ENCODE results near the gene FANCD2. TPM values are rescaled to one million over a fixed set of nuclear protein-coding genes. Genes with fewer than 3 reads are reported as not detected.
A peak's percentile ranks its signal among the peaks of the same experiment; 100 is the strongest.

FANCD2 gene
- polyA plus RNA-seq, 3 donors: 1.3 to 11.6 (median 2.4) TPM

GRCh38 chr3:10116928-10117327 is 90.7 kb downstream of the FANCD2 start:
- H3K27ac ChIP-seq (ENCODE audit: low read depth in 1 of 2, low read length in 2 of 2): peak overlapping the region in 1 of 2 donors; percentile 96
- peaks cover 21% of the 10 kb centered on the region for H3K4me1 Mint-ChIP-seq

GRCh38 chr3:10119376-10119775 is 93.1 kb downstream of the FANCD2 start:
- peaks cover 31 to 52% of the 10 kb centered on the region in 2 donors for H3K36me3 Mint-ChIP-seq
- Histone ChIP-seq H4K20me1 (ENCODE audit: insufficient read depth, low read length) (peaks cover 63% of the 10 kb centered on the region), H3K9ac (ENCODE audit: insufficient read depth, low read length, poor library complexity, severe bottlenecking) (no peak overlapping the region), H3K79me2 (ENCODE audit: insufficient read depth, low read length) (peaks cover 81% of the 10 kb centered on the region), H2AFZ (ENCODE audit: insufficient read depth, low read depth, low read length, poor library complexity, severe bottlenecking) (no peak overlapping the region), H3K36me3 (replicated peaks in 1 of 2; ENCODE audit: control insufficient read depth in 1 of 2, insufficient read depth in 2 of 2, low read length in 2 of 2) (peaks cover 25 to 44% of the 10 kb centered on the region in 2 donors), H3K9me3 (replicated peaks in 1 of 2; ENCODE audit: control insufficient read depth in 1 of 2, insufficient read depth in 1 of 2, low read length in 2 of 2) (no peaks in the 10 kb centered on the region), H3K27ac (ENCODE audit: low read depth in 1 of 2, low read length in 2 of 2) (no peak overlapping the region), H3K4me3 (replicated peaks in 1 of 3; ENCODE audit: low read depth in 2 of 3, low read length in 3 of 3) (no peak overlapping the region), H3K27me3 (ENCODE audit: control insufficient read depth in 2 of 2, insufficient read depth in 2 of 2, low read length in 2 of 2) (no peaks in the 10 kb centered on the region), H3K4me1 (ENCODE audit: control insufficient read depth in 1 of 2, insufficient read depth in 2 of 2, low read length in 2 of 2) (peaks cover 21% of the 10 kb centered on the region in 2 donors), H3K4me2 (replicated peaks; ENCODE audit: extremely low read depth, low read length, poor library complexity, severe bottlenecking) (no peak overlapping the region)
- no peaks in the 10 kb centered on the region for H3K9me3 Mint-ChIP-seq
- intact Hi-C loops (cut with micrococcal nuclease): loop anchor here in 1 of 2 donors (5.0 to 10.0 kb wide), 2 partner anchors 45 to 133 kb away; partner anchors contain the start of gene IRAK2
- no peak overlapping the region for H3K4me3 Mint-ChIP-seq
- no peak overlapping the region for H3K27ac Mint-ChIP-seq
- DNase-seq: no peak
- 100% methylated on average over 1 of the region's 4 CpGs for WGBS (ENCODE audit: insufficient coverage)
- H3K27me3 Mint-ChIP-seq (ENCODE audit: low read depth in 3 of 3): no peaks in the 10 kb centered on the region
- TF ChIP-seq CTCF (IDR thresholded peaks at IDR 0.05): no peak
- peaks cover 22% of the 10 kb centered on the region for H3K4me1 Mint-ChIP-seq

More at GRCh38 chr3:10116928-10117327, 90.7 kb downstream of the FANCD2 start:
- Histone ChIP-seq H3K79me2 (ENCODE audit: insufficient read depth, low read length) (peaks cover 62% of the 10 kb centered on the region), H3K9ac (ENCODE audit: insufficient read depth, low read length, poor library complexity, severe bottlenecking) (no peak overlapping the region), H3K27me3 (ENCODE audit: control insufficient read depth in 2 of 2, insufficient read depth in 2 of 2, low read length in 2 of 2) (no peaks in the 10 kb centered on the region), H3K4me3 (replicated peaks in 1 of 3; ENCODE audit: low read depth in 2 of 3, low read length in 3 of 3) (peak overlapping the region in 1 of 3 experiments; percentile 97), H4K20me1 (ENCODE audit: insufficient read depth, low read length) (peaks cover 47% of the 10 kb centered on the region), H3K9me3 (replicated peaks in 1 of 2; ENCODE audit: control insufficient read depth in 1 of 2, insufficient read depth in 1 of 2, low read length in 2 of 2) (no peaks in the 10 kb centered on the region), H3K36me3 (replicated peaks in 1 of 2; ENCODE audit: control insufficient read depth in 1 of 2, insufficient read depth in 2 of 2, low read length in 2 of 2) (peaks cover 24 to 33% of the 10 kb centered on the region in 2 donors), H2AFZ (ENCODE audit: insufficient read depth, low read depth, low read length, poor library complexity, severe bottlenecking) (no peak overlapping the region), H3K4me1 (ENCODE audit: control insufficient read depth in 1 of 2, insufficient read depth in 2 of 2, low read length in 2 of 2) (peaks cover 21% of the 10 kb centered on the region in 2 donors), H3K4me2 (replicated peaks; ENCODE audit: extremely low read depth, low read length, poor library complexity, severe bottlenecking) (peak overlapping the region; percentile 99)
- no peak for TF ChIP-seq CTCF (IDR thresholded peaks at IDR 0.05)
- WGBS (ENCODE audit: insufficient coverage): 94% methylated on average over 2 of the region's 4 CpGs
- Mint-ChIP-seq H3K36me3 (peaks cover 22 to 32% of the 10 kb centered on the region in 2 donors), H3K27ac (peak overlapping the region in 1 of 7 donors; percentile 96), H3K27me3 (ENCODE audit: low read depth in 3 of 3) (peaks cover 3 to 6% (median 5%) of the 10 kb centered on the region in 3 donors), H3K9me3 (no peaks in the 10 kb centered on the region), H3K4me3 (no peak overlapping the region)
- intact Hi-C loops (cut with micrococcal nuclease): loop anchor here in 1 of 2 donors (5.0 to 10.0 kb wide), 2 partner anchors 48 to 135 kb away; partner anchors contain the start of gene IRAK2
- no peak for DNase-seq
